Astrocyte of the cerebellum (primary cell): ENCODE measurements around the gene ADAT3.

ENCODE experiments used
- DNase-seq: peaks from one replicate; pipeline ENCODE4 v3.0.0-alpha.2; 2011; ENCODE audit warnings: low read depth
- H3K4me3 ChIP-seq: 2 replicates; pipeline ENCODE4 v1.5.1; 2011; ENCODE audit warnings: mild to moderate bottlenecking, low read depth, low read length, moderate library complexity
- CTCF ChIP-seq: IDR thresholded peaks from 2 replicates; pipeline ENCODE4 v1.5.1; 2012; ENCODE audit warnings: low read length, low read depth, moderate library complexity, mild to moderate bottlenecking; ENCODE audit errors: missing control alignments
- in situ Hi-C: cut with HindIII; loops from 2 replicates; pipeline ENCODE4 v1.10.0; 2017; ENCODE audit warnings: low sequenced_read_pairs

Gene ADAT3

DNA sequence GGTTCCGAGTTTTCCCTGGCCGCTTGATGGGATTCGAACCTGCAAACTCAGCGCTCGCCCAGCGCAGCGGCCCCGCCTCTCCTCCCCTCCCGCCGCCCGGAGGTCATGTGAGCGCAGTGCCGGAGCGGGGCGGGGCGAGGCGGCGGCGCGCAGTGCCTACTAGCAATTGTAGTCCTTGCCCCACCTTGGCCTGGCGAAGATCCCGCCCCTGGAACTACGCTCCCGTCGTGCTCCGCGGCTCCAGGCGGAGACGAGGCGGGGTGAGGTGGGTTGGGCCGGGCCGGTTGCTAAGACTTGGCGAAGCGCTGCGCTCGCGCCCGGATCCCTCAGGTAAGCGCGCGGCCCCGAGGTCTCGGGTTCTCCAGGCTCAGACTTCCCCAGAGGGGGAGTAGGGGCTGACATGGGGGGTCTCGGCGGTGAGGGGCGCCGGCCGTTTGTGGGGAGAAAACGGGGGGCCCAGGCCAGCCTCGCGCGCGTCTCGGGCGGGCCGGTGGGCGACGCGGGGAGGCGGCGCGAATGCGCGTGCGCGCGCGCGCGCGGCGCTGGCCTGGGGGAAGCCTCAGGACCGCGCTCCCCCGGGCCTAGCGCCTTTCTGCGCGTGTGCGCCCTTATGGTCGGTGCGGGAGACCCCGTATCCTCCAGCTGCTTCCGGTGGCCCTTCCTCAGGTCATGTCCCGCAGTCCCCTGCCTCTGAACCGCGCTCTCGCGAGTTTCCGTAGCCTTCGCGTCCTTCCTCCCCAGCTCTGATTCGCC, at the start of gene ADAT3, which contains the start of gene SCAMP4:
ADAT3 (plus strand) TSS at position 290 of the 753 bp plus-strand sequence. CDS start 6,649 bp downstream, outside the sequence.
SCAMP4 (plus strand) TSS at position 290 of the 753 bp plus-strand sequence. CDS start 9,621 bp downstream, outside the sequence.
- DNase-seq: peak; percentile 97
- peak within 1 kb of the TSS; percentile 61 for H3K4me3 ChIP-seq
- TF ChIP-seq CTCF: no peak
- in situ Hi-C loops: no loop called here

DNA sequence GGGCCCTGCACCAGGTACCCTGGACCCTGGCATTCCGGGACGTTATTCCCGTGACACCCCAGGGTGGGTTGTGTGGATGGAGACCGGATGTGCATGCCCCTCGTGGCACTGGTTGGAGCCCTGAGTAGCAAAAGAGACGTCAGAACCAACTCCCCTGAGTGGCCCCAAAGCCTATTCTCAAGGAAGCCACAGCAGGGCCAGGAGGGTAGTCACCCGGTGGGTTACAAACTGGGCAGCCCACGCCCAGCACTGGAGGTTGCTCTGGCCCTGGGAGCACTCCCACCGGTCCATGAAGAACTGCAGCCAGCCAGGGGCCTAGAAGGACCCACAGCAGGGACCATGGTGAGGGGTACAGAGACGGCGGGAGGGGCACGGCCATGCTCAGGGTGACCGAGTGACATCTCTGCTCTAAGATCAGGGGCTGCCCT, 49.4 kb upstream of the ADAT3 start:
- in situ Hi-C loops: no loop called here
- H3K4me3 ChIP-seq: no peak overlapping the region
- no peak for DNase-seq
- no peak for TF ChIP-seq CTCF

DNA sequence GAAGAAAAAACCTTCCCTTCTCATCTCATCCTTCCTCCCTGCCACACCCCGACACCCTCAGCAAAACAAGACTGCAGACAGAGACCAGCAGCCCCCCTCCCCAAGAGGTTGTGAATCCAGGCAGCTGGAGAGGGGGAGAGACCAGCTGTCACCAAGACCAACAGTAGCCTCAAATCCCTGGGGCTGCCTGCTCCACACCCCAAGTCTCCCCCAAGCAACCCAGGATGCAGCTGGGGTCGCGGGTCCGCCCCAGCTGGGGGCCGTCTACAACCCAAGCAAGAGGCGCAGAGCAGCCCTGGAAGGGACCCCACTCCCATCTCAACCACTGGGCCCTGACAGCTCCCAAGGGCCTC, 48.9 kb upstream of the ADAT3 start:
- TF ChIP-seq CTCF: no peak
- no peak for DNase-seq
- H3K4me3 ChIP-seq: no peak overlapping the region
- in situ Hi-C loops: no loop called here

DNA sequence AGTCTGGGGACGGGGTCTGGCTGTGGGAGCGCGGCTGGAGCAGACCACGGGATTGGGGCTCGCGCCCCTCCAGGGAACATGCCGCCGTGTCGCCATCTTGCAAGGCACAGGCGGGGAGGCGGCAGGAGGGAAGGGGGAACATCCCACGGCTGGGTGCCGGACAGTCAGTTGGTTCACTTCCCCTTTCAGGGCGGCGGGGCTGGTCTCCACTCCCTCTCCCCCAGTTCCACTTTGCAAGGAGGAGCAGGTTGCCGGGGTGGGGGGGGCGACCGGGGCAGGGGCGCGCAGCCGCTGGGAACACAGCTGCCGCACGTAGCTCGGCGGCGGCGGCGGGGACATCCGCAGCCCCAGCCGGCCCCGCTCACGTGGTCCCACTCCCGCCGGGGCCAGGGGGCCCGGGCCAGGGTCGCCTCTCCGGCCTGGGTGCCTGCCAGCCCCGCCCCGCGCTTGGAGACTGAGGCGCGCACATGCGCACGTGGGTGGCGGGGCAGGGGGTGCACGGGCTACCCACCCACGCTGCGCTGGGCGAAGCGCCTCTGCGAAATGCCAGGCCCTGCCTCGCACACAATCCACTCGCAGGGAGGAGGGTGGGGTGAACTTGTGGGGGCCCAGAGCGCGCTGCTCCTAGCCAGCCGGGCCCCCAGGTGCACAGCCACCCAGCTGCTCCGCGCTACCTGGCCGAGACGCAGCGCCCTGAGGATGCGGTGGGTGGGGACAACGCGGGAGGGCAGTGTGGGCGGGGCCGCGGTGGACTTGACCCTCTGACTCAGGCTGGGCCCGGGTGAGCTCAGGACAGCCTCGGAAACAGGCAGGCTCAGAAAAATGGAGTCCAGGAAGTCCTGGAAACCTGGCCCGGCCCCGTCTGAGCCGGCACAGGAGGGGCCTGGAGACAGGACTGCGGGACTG, 48.2 kb upstream of the ADAT3 start:
- no peak for TF ChIP-seq CTCF
- in situ Hi-C loops: no loop called here
- H3K4me3 ChIP-seq: peak overlapping the region; percentile 33
- no peak for DNase-seq

GRCh38 chr19:1857648-1858326, 47.4 kb upstream of the ADAT3 start:
- TF ChIP-seq CTCF: no peak
- no peak overlapping the region for H3K4me3 ChIP-seq
- in situ Hi-C loops: no loop called here
- no peak for DNase-seq

- no peak for DNase-seq
- in situ Hi-C loops: no loop called here
- TF ChIP-seq CTCF: no peak
- no peak overlapping the region for H3K4me3 ChIP-seq
Observed at GRCh38 chr19:1858412-1859081, 46.7 kb upstream of the ADAT3 start.
